ENCODE measurements around the gene CREG1. TPM values are rescaled to one million over a fixed set of nuclear protein-coding genes. Genes with fewer than 3 reads are reported as not detected.

CREG1 gene
- total RNA-seq, 1 donor: 150 TPM

DNA sequence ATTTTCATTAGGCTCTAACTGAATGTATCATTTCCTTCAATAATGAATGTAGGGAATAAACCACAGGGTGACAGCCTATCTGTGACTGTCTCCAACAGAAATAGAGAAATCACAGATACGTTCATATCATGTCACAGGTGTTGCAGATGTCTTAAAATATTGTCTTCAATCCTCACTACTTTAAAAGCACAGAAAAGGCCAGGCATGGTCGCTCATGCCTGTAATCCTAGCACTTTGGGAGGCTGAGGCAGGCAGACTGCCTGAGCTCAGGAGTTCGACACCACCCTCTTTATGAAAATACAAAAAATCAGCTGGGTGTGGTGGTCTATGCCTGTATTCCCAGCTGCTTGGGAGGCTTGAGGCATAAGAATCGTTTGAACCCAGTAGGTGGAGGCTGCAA lies 8.2 kb downstream of the CREG1 start:
- TF ChIP-seq, protein P1, sequence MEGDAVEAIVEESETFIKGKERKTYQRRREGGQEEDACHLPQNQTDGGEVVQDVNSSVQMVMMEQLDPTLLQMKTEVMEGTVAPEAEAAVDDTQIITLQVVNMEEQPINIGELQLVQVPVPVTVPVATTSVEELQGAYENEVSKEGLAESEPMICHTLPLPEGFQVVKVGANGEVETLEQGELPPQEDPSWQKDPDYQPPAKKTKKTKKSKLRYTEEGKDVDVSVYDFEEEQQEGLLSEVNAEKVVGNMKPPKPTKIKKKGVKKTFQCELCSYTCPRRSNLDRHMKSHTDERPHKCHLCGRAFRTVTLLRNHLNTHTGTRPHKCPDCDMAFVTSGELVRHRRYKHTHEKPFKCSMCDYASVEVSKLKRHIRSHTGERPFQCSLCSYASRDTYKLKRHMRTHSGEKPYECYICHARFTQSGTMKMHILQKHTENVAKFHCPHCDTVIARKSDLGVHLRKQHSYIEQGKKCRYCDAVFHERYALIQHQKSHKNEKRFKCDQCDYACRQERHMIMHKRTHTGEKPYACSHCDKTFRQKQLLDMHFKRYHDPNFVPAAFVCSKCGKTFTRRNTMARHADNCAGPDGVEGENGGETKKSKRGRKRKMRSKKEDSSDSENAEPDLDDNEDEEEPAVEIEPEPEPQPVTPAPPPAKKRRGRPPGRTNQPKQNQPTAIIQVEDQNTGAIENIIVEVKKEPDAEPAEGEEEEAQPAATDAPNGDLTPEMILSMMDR (IDR thresholded peaks at IDR 0.05; ENCODE audit: extremely low read depth, low read depth, low read length): no peak
- no peaks in the 10 kb centered on the region for H4K20me1 ChIP-seq (ENCODE audit: insufficient read depth, low read length)
- no peak overlapping the region for H3K27ac ChIP-seq (ENCODE audit: low read depth, low read length)
- H3K4me3 ChIP-seq (ENCODE audit: insufficient read depth, low read length): no peak overlapping the region
- DNase-seq (ENCODE audit: insufficient read length, low spot score, missing footprints): no peak
- no peaks in the 10 kb centered on the region for H3K79me2 ChIP-seq (ENCODE audit: insufficient read depth, low read length)
- no peak overlapping the region for H2AFZ ChIP-seq (ENCODE audit: low read length)
- no peaks in the 10 kb centered on the region for H3K27me3 ChIP-seq (ENCODE audit: insufficient read depth, low read length)
- no peak overlapping the region for H3K4me2 ChIP-seq (ENCODE audit: insufficient read depth, low read length)
- peaks cover 3% of the 10 kb centered on the region for H3K36me3 ChIP-seq (ENCODE audit: insufficient read depth, low read length)
- H3K9me3 ChIP-seq (ENCODE audit: low read depth, low read length): no peaks in the 10 kb centered on the region
- H3K4me1 ChIP-seq (ENCODE audit: insufficient read depth, low read length): peaks cover 23% of the 10 kb centered on the region

GRCh38 chr1:167544447-167545093 lies 9.0 kb downstream of the CREG1 start:
- Histone ChIP-seq H3K27ac (ENCODE audit: low read depth, low read length) (no peak overlapping the region), H3K4me1 (ENCODE audit: insufficient read depth, low read length) (peaks cover 23% of the 10 kb centered on the region), H3K36me3 (ENCODE audit: insufficient read depth, low read length) (peaks cover 3% of the 10 kb centered on the region), H4K20me1 (ENCODE audit: insufficient read depth, low read length) (no peaks in the 10 kb centered on the region), H3K27me3 (ENCODE audit: insufficient read depth, low read length) (no peaks in the 10 kb centered on the region), H3K4me3 (ENCODE audit: insufficient read depth, low read length) (no peak overlapping the region), H3K4me2 (ENCODE audit: insufficient read depth, low read length) (no peak overlapping the region), H3K79me2 (ENCODE audit: insufficient read depth, low read length) (no peaks in the 10 kb centered on the region), H3K9me3 (ENCODE audit: low read depth, low read length) (no peaks in the 10 kb centered on the region), H2AFZ (ENCODE audit: low read length) (no peak overlapping the region)
- TF ChIP-seq, protein P1 (IDR thresholded peaks at IDR 0.05; ENCODE audit: extremely low read depth, low read depth, low read length): no peak
- DNase-seq (ENCODE audit: insufficient read length, low spot score, missing footprints): no peak

DNA sequence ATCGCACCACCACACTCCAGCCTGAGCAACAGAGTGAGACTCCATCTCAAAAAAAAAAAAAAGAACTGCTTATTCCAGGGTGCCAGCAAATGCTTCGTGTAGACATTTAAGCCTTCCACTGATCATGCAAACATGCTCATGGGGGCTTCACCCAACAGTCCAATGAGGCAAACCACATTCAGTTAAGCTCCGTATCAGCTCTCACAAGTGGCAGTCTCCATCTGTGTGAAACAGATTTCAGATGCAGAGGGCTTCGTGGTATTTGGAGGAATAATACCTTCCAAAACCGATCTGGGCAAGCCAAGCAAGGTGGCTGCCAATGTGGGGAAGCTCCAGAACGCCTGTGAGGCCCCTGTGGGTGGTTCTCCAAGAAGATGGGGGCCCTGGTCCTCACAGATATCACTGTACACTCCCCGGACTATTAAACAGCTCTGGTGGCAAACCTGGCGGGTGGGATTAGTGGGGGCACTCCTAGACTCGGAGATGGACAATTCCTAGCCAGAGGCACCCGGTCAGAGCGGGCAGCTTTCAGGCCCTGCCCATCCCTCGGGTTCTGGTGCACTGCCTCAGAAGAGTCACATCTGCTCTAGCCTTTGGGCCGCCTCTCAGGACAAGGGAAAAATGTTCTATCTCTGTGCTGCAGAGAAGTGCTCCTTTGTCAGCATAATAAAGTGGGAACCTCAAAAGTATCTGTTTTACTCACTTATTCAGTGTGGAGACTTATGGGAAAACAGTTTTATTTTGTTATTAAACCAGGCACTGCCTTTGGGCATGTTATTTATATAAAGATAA lies 10.2 kb downstream of the CREG1 start:
- DNase-seq (ENCODE audit: insufficient read length, low spot score, missing footprints): no peak
- peaks cover 18% of the 10 kb centered on the region for H3K4me1 ChIP-seq (ENCODE audit: insufficient read depth, low read length)
- TF ChIP-seq, protein P1 (IDR thresholded peaks at IDR 0.05; ENCODE audit: extremely low read depth, low read depth, low read length): no peak

More for the DNA sequence above, 10.2 kb downstream of the CREG1 start:
- Histone ChIP-seq H3K79me2 (ENCODE audit: insufficient read depth, low read length) (no peaks in the 10 kb centered on the region), H4K20me1 (ENCODE audit: insufficient read depth, low read length) (no peaks in the 10 kb centered on the region), H3K27ac (ENCODE audit: low read depth, low read length) (no peak overlapping the region), H3K4me2 (ENCODE audit: insufficient read depth, low read length) (no peak overlapping the region), H3K4me3 (ENCODE audit: insufficient read depth, low read length) (no peak overlapping the region), H2AFZ (ENCODE audit: low read length) (no peak overlapping the region), H3K27me3 (ENCODE audit: insufficient read depth, low read length) (no peaks in the 10 kb centered on the region), H3K36me3 (ENCODE audit: insufficient read depth, low read length) (peaks cover 3% of the 10 kb centered on the region), H3K9me3 (ENCODE audit: low read depth, low read length) (no peaks in the 10 kb centered on the region)

Measured in osteoblast (primary cell).